Medulla oblongata (tissue), 1 donor: ENCODE results near the gene OSTC.

Experiments
- DNase-seq: peaks from one replicate; pipeline ENCODE4 v3.0.0-alpha.2; 2015; ENCODE audit errors: extremely low spot score

The OSTC gene

DNA sequence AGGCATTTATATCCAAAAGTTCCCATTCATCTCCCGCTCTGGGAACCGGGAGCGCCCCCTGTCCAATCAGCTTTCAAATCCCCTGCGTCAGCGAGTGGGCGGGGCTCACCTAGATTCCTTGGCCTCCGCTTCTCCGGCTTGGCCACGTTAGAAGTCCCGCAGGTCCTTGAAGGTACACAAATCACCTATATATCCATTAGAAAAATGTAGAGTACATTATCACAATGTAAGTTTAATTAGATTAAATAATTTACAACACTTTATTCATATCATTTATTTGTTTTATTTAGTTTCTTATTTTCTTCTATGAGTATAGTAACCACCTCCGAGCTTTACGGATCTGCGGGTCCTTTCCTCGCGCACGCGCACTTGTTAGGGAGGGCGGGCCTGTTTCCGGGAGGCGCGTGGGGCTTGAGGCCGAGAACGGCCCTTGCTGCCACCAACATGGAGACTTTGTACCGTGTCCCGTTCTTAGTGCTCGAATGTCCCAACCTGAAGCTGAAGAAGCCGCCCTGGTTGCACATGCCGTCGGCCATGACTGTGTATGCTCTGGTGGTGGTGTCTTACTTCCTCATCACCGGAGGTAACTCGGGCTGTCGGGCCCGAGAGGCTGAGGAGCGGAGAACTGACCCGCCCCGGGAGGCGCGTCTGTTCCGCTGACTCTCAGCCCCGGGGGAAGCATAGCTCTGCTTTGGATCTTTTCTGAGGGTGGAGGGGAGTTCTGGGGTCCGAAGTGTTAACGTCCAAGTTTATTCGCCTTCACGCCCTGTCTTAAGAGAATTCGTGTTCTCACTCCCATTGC is at the start of gene OSTC:
OSTC (plus strand) TSS at position 388 of the 802 bp plus-strand sequence; CDS start at position 445, 57 bp downstream.
- DNase-seq: peak; percentile 99

DNA sequence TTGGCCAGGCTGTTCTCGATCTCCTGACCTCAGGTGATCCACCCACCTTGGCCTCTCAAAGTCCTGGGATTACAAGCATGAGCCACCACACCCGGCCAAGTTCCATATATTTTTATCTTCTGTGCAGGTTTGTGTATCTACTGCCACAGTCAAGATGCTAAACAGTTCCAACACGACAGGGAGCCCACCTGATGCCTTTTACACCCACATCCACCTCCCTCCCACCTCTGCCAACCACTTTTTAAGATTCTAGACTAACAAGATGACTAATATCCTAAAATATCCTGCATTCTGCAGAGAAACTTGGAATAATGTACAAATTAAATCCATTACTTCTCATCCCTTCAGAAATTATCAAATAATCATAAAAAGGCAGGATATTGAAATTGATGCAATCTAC is 49.3 kb upstream of the OSTC start:
- no peak for DNase-seq

DNA sequence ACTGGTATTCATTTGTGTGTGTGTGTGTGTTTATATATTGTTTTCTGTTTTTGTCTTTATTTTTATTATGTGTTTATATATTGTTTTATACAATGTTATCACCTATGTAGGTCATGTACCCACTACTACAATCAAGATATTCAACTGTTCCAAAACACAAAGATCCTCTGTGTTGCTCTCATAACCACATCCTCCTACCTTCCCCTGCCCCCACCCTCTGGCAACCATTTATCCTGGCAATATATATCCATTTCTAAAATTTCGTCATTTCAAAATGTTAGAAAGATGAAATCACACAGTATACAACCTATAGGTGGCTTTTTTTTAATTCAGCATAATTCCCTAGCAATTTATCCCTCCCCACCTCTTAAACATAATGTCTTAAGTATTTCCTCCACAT is 48.9 kb upstream of the OSTC start:
- DNase-seq: no peak

DNA sequence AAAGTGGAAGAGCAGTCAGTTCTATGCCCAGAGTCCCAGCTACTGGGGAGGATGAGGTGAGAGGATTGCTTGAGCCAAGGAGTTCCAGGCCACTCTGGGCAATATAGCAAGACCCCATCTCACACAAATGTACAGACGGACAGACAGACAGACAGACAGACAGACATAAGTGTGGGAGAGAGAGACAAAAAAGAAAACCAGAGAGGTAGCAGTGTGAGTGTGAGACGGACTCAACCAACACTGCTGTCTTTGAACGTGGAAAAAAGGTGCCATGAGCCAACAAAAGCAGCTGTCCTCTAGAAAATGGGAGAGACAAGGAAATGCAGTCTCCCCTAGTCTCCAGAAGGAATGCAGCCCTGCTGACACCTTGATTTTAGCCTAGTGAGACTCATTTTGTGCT is 48.2 kb upstream of the OSTC start:
- DNase-seq: no peak

DNA sequence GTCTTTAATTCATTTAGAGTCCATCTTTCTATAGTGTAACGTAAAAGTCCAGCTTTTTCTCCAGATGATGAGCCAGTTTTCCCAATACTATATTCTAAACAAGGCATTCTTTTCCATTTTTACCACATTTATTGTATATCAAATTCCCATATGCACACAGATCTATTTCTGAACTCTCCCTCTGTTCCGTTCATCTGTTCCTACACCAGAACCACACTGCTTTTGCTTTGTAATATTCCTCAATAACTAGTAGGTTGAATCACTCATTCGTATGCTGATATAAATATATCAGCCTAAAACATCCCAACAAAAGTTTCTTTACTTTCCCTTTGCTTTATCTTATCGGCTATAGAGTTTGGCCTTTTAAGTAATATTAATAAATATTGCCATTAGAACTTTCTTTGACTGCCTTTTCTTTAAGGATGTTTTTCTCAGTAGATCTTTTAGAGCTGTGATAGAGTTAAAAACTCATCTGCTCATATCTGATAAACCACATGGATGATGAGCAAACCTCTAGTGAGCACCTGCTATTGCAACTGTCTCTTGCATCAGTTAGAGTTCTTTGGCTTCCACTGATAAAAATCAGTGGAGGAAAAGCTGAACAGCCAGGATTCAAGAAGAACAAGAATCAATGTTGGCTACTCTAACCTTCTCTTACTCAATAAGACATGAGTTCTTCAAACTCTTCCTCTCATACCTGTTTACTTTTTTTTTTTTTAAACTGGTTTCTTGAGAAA is 43.2 kb upstream of the OSTC start:
- no peak for DNase-seq

DNA sequence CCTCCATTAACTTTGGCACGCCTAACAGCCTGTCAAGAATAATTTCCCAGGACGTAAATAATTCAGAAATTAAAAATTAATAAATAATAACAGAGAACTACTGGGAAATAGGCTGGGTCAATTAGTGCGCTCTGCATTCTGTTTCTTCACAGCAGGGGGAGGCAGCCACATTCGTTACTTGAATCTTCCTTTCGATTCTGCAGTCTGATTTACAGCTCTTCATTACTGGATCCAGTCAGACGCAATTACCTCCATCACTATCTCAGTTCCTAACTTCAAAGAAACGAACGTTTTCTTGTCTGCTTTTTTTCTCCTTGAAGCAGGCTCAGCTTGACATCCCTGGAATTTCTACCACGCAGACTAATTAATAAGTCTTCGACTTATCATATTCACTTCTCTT is 39.0 kb upstream of the OSTC start:
- peak; percentile 58 for DNase-seq

DNA sequence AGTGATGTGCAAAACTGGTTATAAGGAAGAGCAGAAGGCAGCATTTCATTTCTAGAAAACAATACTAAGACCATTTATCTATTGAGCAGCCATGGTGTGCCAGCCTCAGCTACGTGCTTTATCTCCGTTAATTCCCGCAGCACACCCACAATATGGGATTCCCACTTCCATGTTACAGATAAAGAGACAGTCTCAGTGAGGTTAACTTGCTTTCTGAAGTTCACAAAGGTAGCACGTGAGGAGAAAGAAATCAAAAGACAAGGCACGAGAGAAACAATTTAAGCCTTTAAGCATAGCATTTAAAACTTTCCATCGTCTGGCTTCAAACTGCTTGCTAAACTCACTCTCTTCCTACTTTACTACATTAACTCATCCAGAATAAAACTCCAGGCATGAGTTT is 38.0 kb upstream of the OSTC start:
- DNase-seq: peak; percentile 10

DNA sequence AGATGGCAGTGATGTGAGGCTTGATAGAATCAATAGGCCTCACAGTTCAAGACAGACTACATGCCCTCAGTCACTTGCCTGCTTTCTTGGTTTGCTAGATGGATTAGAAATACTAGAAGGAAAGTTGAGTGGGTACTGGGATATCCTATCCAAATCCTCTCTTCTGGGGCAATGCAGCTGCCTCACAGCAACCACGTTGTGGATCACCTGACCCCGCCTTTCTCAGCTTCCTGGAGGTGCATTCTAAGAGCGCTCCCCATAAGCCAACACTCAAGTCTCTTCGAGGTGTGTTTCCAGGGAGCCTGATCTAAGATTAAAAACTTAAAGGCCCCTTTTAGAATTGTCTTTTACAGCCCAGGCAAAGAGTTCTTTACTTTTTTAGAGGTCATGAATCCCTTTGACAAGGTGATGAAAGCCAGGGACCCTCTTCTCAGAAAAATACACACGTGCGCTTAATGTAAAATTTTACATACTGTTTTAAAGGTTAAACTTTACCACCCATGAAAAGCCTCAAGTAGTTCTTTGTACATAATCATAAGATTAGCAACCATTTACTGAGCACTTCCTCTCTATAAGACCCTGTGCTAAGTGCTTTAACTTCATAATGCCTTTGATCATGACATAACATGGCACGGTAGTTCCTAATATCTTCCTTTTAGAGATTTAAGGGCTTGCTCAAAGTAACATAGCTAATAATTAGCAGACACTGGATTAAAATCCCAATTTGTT is 30.9 kb upstream of the OSTC start:
- DNase-seq: peak; percentile 9

DNA sequence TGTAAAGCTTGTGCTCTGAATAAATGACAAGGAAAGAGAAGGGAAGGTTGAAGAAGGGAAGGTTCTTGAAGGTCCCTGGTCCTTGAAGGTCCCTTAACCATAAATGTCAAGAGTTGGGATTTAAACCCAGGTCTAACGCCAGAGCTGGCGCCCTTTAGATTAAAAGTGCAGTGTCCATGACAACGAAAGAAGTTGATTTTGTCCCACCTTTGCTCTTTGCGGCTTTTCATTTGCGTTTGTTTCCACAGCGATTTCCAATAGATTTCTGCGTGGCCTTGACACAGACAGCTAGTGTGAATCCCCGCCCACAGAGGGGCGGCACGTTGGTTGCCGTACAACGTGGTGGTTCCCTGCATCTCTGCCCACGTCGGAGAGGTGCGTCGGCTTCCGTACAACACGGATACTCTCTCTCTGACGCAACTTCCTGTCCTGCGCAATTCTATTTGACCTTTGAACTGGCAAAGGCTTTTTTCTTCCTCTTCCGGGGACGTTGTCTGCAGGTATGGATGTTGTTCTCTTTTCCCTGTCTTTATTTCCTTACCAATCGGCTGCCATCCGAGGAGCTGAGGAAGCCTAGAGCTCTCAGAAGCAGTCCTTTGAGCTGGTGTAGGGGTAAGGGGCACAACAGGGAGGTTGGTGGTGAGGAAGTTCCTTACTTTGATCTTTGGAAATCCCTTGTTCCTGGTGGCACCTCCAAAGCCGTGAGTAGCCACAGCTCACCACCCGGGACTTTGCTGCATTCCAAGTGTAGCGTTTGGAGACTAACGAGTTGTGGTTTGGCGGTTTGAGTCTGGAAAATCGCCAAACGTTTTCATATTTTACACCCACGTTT is 30.1 kb upstream of the OSTC start, which contains the start of gene RPL34:
RPL34 (plus strand) TSS at position 476 of the 832 bp plus-strand sequence. CDS start 1,384 bp downstream, outside the sequence.
- peak; percentile 99 for DNase-seq

DNA sequence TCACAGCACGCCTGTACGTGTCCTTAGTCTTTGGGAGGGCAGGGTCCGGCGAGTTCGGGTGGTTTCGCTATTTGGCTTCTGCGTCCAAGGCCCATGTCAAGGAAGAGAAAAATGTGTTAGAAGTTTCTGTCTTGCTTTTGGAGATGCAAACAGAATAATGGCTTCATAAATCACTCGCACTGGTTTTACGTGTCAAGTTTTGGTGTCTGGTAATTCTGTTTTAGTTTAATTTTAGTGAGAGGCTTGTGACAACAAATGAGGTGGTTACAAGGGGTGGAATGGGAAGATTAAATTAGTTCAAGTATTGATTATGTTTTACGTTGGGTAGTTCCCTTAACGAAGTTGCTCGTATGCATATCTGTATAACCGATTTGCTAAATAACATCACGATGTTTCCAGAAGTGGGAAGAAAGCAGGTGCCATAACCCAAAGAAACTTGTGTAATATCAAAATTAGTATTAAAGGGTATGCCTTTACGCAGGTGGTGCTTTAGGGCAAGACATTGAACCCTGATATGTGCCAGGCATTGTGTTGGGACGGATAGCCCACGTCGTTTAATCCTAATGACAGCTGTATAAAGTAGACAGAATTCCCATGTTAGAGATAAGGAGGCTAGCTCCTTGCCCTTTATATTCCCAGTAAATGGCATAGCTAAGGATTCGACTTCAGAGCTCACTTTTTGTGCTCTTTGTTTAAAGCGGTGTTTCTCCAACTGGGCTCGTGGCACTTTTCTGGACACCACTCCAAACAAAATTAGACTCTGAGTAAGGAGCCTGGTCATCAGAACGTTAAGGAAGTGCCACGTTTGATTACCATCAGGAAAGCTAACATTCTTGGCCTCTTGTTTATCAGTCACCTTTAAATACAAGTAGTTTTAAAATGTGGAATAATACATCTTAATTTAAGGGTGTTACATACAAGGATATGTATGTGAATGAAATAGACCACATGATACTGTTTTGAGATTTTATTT is 29.2 kb upstream of the OSTC start:
- DNase-seq: no peak

DNA sequence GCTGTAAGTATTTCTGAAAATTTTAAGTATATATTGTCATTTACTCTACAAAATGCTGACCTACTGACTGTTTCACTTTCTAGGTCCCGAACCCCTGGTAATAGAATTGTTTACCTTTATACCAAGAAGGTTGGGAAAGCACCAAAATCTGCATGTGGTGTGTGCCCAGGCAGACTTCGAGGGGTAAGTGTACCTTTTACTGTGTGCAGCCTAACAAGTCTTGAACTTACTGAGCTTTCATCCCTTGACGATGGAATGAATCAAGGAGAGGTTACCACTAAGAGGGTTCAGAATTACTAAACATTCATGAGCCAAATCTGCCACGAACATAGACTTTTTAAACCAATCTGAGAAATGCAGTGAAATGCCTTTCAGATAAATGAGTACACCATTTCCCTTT is 28.4 kb upstream of the OSTC start:
- DNase-seq: no peak

DNA sequence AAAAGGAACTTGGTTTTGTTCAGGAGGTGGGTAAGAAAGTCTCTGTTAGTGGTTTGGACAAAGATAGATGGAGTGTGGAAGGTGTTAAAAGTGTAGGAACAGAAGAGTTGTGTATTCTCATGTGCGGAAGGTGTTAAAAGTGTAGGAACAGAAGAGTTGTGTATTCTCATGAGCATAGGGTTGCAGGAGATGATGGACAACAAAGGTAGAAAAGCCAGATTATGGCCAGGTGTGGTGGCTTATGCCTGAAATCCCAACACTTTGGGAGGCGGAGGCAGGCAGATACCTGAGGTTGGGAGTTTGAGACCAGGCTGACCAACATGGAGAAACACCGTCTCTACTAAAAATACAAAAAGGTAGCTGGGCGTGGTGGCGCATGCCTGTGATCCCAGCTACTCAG is 27.6 kb upstream of the OSTC start:
- DNase-seq: no peak

DNA sequence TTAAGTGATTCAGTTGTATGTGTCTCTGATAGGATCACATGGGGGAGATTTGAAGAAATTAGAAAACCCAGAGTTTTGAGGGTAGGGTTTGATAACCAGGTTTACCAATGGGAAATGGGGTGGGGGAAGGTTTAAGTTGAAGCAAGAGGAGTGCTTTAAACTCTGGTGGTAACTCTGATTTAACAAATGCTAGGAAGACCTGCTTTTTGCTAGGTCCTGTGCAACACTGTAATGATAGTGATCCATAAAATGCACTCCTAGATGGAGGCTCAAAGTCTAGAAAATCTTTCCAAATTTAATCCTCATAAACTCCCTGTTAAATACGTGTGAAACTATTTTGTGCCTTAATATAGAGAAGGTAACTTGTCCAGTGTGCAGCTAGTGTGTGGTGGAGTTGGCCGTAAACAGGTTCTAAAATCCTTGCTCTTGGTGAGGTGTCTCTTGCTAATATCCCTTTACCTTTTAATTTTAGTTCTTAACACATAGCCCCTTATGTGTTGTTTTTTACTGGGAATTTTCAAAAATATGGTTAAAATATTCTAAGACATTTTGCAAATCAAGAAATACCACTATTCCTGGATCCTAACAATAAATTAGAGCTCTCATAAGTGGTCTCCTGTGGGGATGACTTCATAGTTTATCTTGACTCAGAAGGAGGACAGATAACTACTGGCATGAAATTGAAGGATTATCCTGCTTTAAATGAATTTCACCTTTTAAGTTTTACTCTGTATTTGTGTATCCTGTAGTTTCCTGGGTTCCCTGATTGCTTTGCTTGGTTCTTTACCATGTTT is 25.9 kb upstream of the OSTC start:
- DNase-seq: no peak

DNA sequence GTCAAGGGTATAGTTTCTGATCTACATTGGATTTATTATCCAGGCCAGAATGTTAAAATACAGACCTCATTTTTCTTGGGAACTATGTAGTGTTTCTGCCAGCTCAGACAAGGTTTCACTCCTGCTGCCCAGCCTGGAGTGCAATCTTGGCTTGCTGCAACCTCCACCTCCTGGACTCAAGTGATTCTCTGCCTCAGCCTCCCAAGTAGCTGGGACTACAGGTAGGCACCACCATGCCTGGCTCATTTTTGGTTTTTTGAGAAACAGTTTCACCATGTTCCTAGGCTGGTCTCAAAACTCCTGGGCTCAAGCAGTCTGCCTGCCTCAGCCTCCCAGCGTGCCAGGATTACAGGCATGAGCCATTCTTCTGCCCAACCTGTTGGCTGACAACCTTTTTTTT is 24.3 kb upstream of the OSTC start:
- DNase-seq: no peak

DNA sequence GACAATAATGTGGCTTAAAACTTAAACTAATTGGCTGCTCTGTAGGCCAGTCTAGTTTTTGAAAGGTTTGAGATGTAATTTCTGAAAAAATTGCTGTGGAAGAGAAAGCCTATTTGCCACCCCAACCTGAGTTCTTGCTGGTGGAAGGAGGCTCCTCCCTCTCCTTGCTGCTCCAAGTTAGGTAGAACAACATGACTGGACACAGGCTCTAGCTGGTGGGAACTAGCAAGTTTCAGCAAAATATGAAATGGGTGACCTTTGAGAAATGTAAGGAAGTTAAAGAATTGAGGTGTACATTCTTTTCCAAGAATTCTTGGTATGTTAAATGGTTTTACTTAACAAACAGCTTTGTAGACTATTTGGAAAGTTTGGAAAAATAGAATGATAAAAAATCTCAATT is 22.0 kb upstream of the OSTC start:
- DNase-seq: no peak

DNA sequence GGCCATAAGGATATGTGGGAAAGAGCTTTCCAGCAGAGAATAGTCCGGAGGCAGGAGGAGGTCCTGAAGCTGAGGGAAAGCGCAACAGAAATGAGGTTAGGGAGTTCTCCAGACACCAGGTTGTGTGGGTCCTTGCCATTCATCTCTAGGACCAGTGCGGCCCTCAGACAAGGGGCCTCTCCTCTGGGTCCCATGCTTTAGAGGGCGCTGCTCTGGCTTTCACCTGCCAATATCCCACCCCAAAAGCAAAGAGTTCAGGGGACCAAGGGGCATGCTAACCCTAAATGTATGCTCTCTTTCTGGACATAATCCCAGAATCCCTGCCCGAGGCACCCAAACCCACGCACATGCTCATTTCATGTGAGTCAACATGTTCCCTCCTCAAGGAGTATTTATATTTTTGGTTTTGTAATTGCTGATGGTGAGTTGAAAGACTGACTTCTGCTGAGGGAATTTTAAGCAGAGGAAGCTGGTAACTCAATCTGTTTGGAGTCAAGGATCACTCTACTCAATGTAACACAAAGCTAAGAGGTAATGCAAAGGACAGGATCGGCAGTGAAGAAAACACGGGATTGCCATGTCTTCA is 15.2 kb upstream of the OSTC start:
- DNase-seq: no peak

DNA sequence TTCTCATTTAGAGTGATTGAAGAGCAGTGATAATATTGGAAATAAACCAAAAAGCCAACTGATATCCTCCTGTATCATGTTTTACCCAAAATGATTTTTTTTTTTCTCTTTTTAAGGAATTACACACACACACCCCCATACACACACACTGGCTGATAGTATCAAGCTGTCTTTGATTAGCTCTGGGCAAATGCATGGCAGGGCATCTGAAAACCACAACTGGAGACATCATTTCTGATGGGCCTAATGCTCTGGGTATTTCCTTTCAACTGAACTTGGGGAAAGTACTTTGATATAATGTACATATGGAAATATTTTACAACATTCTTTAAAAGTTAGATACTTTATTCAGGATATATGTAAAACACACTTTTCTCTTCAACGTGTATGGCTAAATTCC is 14.2 kb upstream of the OSTC start:
- no peak for DNase-seq

DNA sequence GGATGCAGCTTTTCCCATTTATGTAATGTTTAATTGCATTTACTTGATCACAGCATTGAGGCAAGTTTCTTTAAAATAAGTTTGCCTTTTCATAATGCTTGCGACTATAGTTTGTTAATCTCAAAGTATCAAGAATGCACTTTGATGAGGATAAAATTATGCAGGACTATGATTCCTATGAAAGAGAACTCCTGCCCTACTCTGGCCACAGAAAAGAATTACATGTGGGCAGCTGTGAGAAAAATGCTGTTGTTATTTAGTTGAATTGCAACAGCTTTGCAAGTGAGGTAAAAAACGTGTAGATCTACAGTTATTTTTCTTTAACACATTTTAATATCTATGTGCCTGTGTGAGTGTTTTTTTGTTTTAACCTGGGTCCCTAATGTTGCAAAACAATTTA is 12.5 kb upstream of the OSTC start:
- DNase-seq: no peak

DNA sequence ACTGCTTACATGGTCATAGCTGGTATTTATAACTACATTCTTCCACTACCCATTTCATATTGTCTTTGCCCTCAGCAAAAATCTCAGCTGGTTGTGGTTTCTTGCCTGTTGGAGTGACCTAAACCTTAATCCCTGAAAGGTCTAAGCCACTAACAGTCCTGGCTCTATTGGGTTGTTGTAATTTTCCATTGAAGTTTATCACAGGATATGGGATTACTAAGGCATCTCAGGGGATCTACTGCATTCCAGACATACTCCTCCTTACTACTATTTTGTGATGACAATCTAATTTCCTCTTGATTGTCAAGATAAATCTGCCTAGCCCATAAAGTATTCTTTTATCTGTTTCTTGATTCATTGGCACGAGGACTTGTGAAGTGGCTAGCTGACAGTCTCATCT is 6.2 kb upstream of the OSTC start:
- DNase-seq: no peak
